Kidney (tissue), 14 donors: ENCODE measurements around the gene LRP2BP. TPM values are rescaled to one million over a fixed set of nuclear protein-coding genes. Genes with fewer than 3 reads are reported as not detected.

Experiments
- DNase-seq, 5 donors: peaks; one replicate each; pipeline ENCODE4 v3.0.0-alpha.2; 2013 to 2020
- FAIRE-seq: peaks from 2 replicates; lab custom pipeline; 2012; peaks lifted over from hg19 to GRCh38; lab: Jason Lieb, UNC
- H3K27ac ChIP-seq, 2 donors: one replicate each; pipeline ENCODE4 v1.7.0; 2013; ENCODE audit warnings: low read depth in 2 of 2, low read length in 2 of 2, inconsistent platforms in 1 of 2
- H3K27me3 ChIP-seq: one replicate; pipeline ENCODE4 v1.7.1; 2013; ENCODE audit warnings: low read length, inconsistent platforms; ENCODE audit not compliant: control insufficient read depth, insufficient read depth
- H3K36me3 ChIP-seq, 3 donors: one replicate each; pipeline versions ENCODE4 v1.7.0 to v1.7.1; 2013; ENCODE audit warnings: low read length in 3 of 3, control low read depth in 1 of 3, inconsistent platforms in 1 of 3; ENCODE audit not compliant: insufficient read depth in 3 of 3, control insufficient read depth in 2 of 3
- H3K4me1 ChIP-seq, 3 donors: one replicate each; pipeline versions ENCODE4 v1.7.0 to v1.7.1; 2013; ENCODE audit warnings: low read length in 3 of 3, inconsistent platforms in 1 of 3, low read depth in 1 of 3; ENCODE audit not compliant: control insufficient read depth in 2 of 3, insufficient read depth in 2 of 3
- H3K4me3 ChIP-seq, 3 donors: one replicate each; pipeline versions ENCODE4 v1.7.0 to v1.8.1; 2013; ENCODE audit warnings: low read length in 3 of 3, control low read depth in 1 of 3, inconsistent platforms in 1 of 3
- H3K9ac ChIP-seq, 3 donors: one replicate each; pipeline versions ENCODE4 v1.7.0 to v1.7.1; 2013; ENCODE audit warnings: low read length in 3 of 3, control low read depth in 1 of 3, inconsistent platforms in 1 of 3
- H3K9me3 ChIP-seq, 3 donors: one replicate each; pipeline versions ENCODE4 v1.7.0 to v1.7.1; 2013; ENCODE audit warnings: low read length in 3 of 3, control low read depth in 1 of 3, inconsistent platforms in 1 of 3; ENCODE audit not compliant: control insufficient read depth in 2 of 3, insufficient read depth in 1 of 3
- CTCF ChIP-seq: IDR thresholded peaks from 3 replicates; pipeline ENCODE4 v1.5.1; 2012; ENCODE audit warnings: mild to moderate bottlenecking, moderate library complexity, borderline replicate concordance; ENCODE audit not compliant: insufficient read depth; ENCODE audit errors: extremely low read depth
- intact Hi-C: fragments of 100-400 bp; cut with DNase I; formaldehyde crosslinking; loops from one replicate; pipeline ENCODE4 v1.11.1; 2022
- polyA plus RNA-seq: library from polyadenylated mRNA; stranded (reverse); fragments of 350-450 nt; fragmentation: Illumina TruSeq; extraction: RNeasy Lipid Tissue Mini Kit (QIAGEN cat#74804); gene quantifications from one replicate; pipeline ENCODE4 v1.2.3, GENCODE V29; 2014; ENCODE audit warnings: low read depth, low replicate concordance; ENCODE audit not compliant: insufficient read depth
- total RNA-seq: library from RNA; stranded (reverse); fragmentation: NEBNext Ultra II Directional; extraction: Animal tissue kit (Norgen Biotek cat#: 25700); gene quantifications from one replicate; pipeline ENCODE4 v1.2.1, GENCODE V29; 2021
- donor health status: control.
- donor health status: control.
- donor health status: control.
- donor health status: control.
- donor health status: control.
- donor health status: DM: yes; HTN: yes; CAD: no.
- donor health status: Normal renal cell carcinoma (clear cell type).

Gene LRP2BP
- total and polyA plus RNA-seq, 2 donors from 2014 or later, result 0.99 to 1.9 TPM

- FAIRE-seq, result no peak
- Histone ChIP-seq H3K9me3 (no peaks in the 10 kb centered on the region), H3K9ac (no peak overlapping the region), H3K4me3 (no peak overlapping the region), H3K27ac (no peak overlapping the region), H3K36me3 (peaks cover 0 to 9% (median 8%) of the 10 kb centered on the region in 3 donors), H3K4me1 (peaks cover 0 to 2% (median 0%) of the 10 kb centered on the region in 3 donors), H3K27me3 (no peaks in the 10 kb centered on the region)
- DNase-seq, result no peak
- intact Hi-C loops, result no loop called here
- no peak for TF ChIP-seq CTCF
Measured at GRCh38 chr4:185344743-185345538, 50.8 kb downstream of the LRP2BP start.

GRCh38 chr4:185343726-185344581, 51.8 kb downstream of the LRP2BP start:
- H3K27me3 ChIP-seq, result no peaks in the 10 kb centered on the region
- TF ChIP-seq CTCF, result no peak
- FAIRE-seq (no peak), DNase-seq (peak in 4 of 5 donors; percentile 21 to 54 (median 46))
- no peaks in the 10 kb centered on the region for H3K9me3 ChIP-seq
- H3K36me3 ChIP-seq, result peaks cover 0 to 9% (median 8%) of the 10 kb centered on the region in 3 donors
- intact Hi-C loops, result no loop called here
- no peak overlapping the region for H3K9ac ChIP-seq
- H3K27ac ChIP-seq, result no peak overlapping the region
- H3K4me1 ChIP-seq, result peaks cover 0 to 2% (median 0%) of the 10 kb centered on the region in 3 donors
- no peak overlapping the region for H3K4me3 ChIP-seq

- intact Hi-C loops, result no loop called here
- no peak for FAIRE-seq
- peaks cover 0 to 9% (median 8%) of the 10 kb centered on the region in 3 donors for H3K36me3 ChIP-seq
Measured at GRCh38 chr4:185341841-185342240, 53.9 kb downstream of the LRP2BP start.

More at GRCh38 chr4:185341841-185342240, 53.9 kb downstream of the LRP2BP start:
- H3K9ac ChIP-seq, result no peak overlapping the region
- no peaks in the 10 kb centered on the region for H3K27me3 ChIP-seq
- H3K9me3 ChIP-seq, result no peaks in the 10 kb centered on the region
- H3K4me3 ChIP-seq, result no peak overlapping the region
- H3K4me1 ChIP-seq, result peaks cover 0 to 2% (median 0%) of the 10 kb centered on the region in 3 donors
- no peak for TF ChIP-seq CTCF
- H3K27ac ChIP-seq, result no peak overlapping the region
- DNase-seq, result no peak
